SK-N-SH treated with all-trans-retinoic acid at 6 μM for 48 hours (cell line): ENCODE data around the gene DBNDD1.

Experiments used
- ATAC-seq: fragments of 200-7000 bp; cut with Tn5 transposase; 3 replicates; pipeline ENCODE4 v1.9.1; 2020; ENCODE audit warnings: mild to moderate bottlenecking, moderate library complexity
- ARNTL ChIP-seq: fragments of 450-650 bp; formaldehyde crosslinking; IDR thresholded peaks from 2 replicates; pipeline ENCODE4 v1.5.0; 2020; ENCODE audit warnings: low read depth, mild to moderate bottlenecking, moderate library complexity, borderline replicate concordance
- BACH2 ChIP-seq: fragments of 250-450 bp; sonication (Bioruptor Pico); IDR thresholded peaks from 2 replicates; pipeline ENCODE4 v1.9.0; 2021; ENCODE audit warnings: mild to moderate bottlenecking, borderline replicate concordance
- CREB5 ChIP-seq: fragments of 250-450 bp; sonication (Bioruptor Pico); IDR thresholded peaks from 2 replicates; pipeline ENCODE4 v1.5.1; 2020; ENCODE audit warnings: low read depth, mild to moderate bottlenecking, moderate library complexity
- CSDC2 ChIP-seq: fragments of 250-450 bp; sonication (Bioruptor Pico); IDR thresholded peaks from 2 replicates; pipeline ENCODE4 v1.5.0; 2020; ENCODE audit warnings: mild to moderate bottlenecking, moderate library complexity
- GLIS3 ChIP-seq: fragments of 250-450 bp; sonication (Bioruptor Pico); IDR thresholded peaks from 2 replicates; pipeline ENCODE4 v1.5.0; 2020; ENCODE audit warnings: mild to moderate bottlenecking, moderate library complexity
- ISL1 ChIP-seq: fragments of 250-450 bp; sonication (Bioruptor Pico); IDR thresholded peaks from 2 replicates; pipeline ENCODE4 v2.1.2; 2022; ENCODE audit warnings: mild to moderate bottlenecking, moderate library complexity
- OSR1 ChIP-seq: fragments of 250-450 bp; sonication (Bioruptor Pico); IDR thresholded peaks from 2 replicates; pipeline ENCODE4 v1.8.0; 2022; ENCODE audit warnings: moderate library complexity, mild to moderate bottlenecking, inconsistent platforms
- PATZ1 ChIP-seq: fragments of 250-450 bp; sonication (Bioruptor Pico); IDR thresholded peaks from 2 replicates; pipeline ENCODE4 v1.8.0; 2020; ENCODE audit warnings: mild to moderate bottlenecking, moderate library complexity, borderline replicate concordance
- POU6F1 ChIP-seq: fragments of 250-450 bp; sonication (Bioruptor Pico); IDR thresholded peaks from 2 replicates; pipeline ENCODE4 v1.8.0; 2021; ENCODE audit warnings: low read depth, mild to moderate bottlenecking, moderate library complexity, borderline replicate concordance
- PPARA ChIP-seq: fragments of 250-450 bp; sonication (Bioruptor Pico); IDR thresholded peaks from 2 replicates; pipeline ENCODE4 v1.5.0; 2020; ENCODE audit warnings: mild to moderate bottlenecking, borderline replicate concordance
- RARB ChIP-seq: fragments of 250-450 bp; sonication (Bioruptor Pico); IDR thresholded peaks from 2 replicates; pipeline ENCODE4 v1.8.0; 2021; ENCODE audit warnings: mild to moderate bottlenecking, moderate library complexity
- SNAI2 ChIP-seq: fragments of 250-450 bp; sonication (Bioruptor Pico); IDR thresholded peaks from 2 replicates; pipeline ENCODE4 v1.5.0; 2020; ENCODE audit warnings: mild to moderate bottlenecking, moderate library complexity
- TCF4 ChIP-seq: fragments of 250-450 bp; sonication (Bioruptor Pico); IDR thresholded peaks from 2 replicates; pipeline ENCODE4 v1.8.0; 2021; ENCODE audit warnings: mild to moderate bottlenecking, moderate library complexity, borderline replicate concordance
- TSHZ2 ChIP-seq: fragments of 250-450 bp; sonication (Bioruptor Pico); IDR thresholded peaks from 2 replicates; pipeline ENCODE4 v1.5.0; 2020; ENCODE audit warnings: mild to moderate bottlenecking, moderate library complexity
- ZC3H10 ChIP-seq: fragments of 250-450 bp; sonication (Bioruptor Pico); IDR thresholded peaks from 2 replicates; pipeline ENCODE4 v1.5.1; 2021; ENCODE audit warnings: mild to moderate bottlenecking, moderate library complexity
- ZNF565 ChIP-seq: fragments of 450-650 bp; formaldehyde crosslinking; conservative IDR thresholded peaks from 2 replicates; pipeline ENCODE4 v1.5.0; 2020; ENCODE audit warnings: low read depth, mild to moderate bottlenecking, moderate library complexity
- ZNF70 ChIP-seq: fragments of 450-650 bp; formaldehyde crosslinking; IDR thresholded peaks from 2 replicates; pipeline ENCODE4 v1.5.0; 2020; ENCODE audit warnings: mild to moderate bottlenecking, moderate library complexity
- ZNF8 ChIP-seq: fragments of 450-650 bp; formaldehyde crosslinking; IDR thresholded peaks from 2 replicates; pipeline ENCODE4 v1.5.0; 2020; ENCODE audit warnings: mild to moderate bottlenecking, moderate library complexity

DBNDD1 gene

GRCh38 chr16:90011508-90011819, 7.8 kb downstream of the DBNDD1 start (continued):
- TF ChIP-seq CREB5 (CRISPR knock-in tag) (no peak), ZC3H10 (CRISPR knock-in tag) (no peak), SNAI2 (CRISPR knock-in tag) (no peak), POU6F1 (no peak), CSDC2 (CRISPR knock-in tag) (no peak), ZNF565 (CRISPR knock-in tag) (no peak), ZNF70 (no peak)
- TF ChIP-seq, all 23 proteins: peak for 0

- TF ChIP-seq PATZ1 (CRISPR knock-in tag): no peak
- TF ChIP-seq CREB5 (CRISPR knock-in tag): no peak
- TF ChIP-seq TSHZ2 (CRISPR knock-in tag): no peak
- peak; percentile 31; the same call in 1 of the 2 replicates for TF ChIP-seq TCF4 (CRISPR knock-in tag)
- no peak for ATAC-seq
These were observed 8.4 kb downstream of the DBNDD1 start for GRCh38 chr16:90010676-90011507.

- TF ChIP-seq BACH2 (no peak), POU6F1 (no peak), GLIS3 (no peak), CSDC2 (CRISPR knock-in tag) (no peak), ZNF70 (no peak), OSR1 (CRISPR knock-in tag) (no peak), TSHZ2 (CRISPR knock-in tag) (no peak), ZNF8 (no peak), PPARA (CRISPR knock-in tag) (no peak), ISL1 (no peak), RARB (CRISPR knock-in tag) (no peak), ZC3H10 (CRISPR knock-in tag) (no peak), ARNTL (CRISPR knock-in tag) (no peak)
- TF ChIP-seq, all 23 proteins: peak for 0
- no peak for ATAC-seq
These were observed 9.9 kb downstream of the DBNDD1 start for GRCh38 chr16:90009172-90009899.
